Raji (cell line): Measurements from ENCODE around the gene MPZL2.

ENCODE experiments used
- POLR2A ChIP-seq: IDR thresholded peaks from 2 replicates; pipeline ENCODE4 v1.6.1; 2011; ENCODE audit warnings: low read depth, low read length, control low read depth; ENCODE audit not compliant: insufficient read depth

The MPZL2 gene

GRCh38 chr11:118233850-118234249, 30.2 kb downstream of the MPZL2 start:
- no peak for TF ChIP-seq POLR2A

DNA sequence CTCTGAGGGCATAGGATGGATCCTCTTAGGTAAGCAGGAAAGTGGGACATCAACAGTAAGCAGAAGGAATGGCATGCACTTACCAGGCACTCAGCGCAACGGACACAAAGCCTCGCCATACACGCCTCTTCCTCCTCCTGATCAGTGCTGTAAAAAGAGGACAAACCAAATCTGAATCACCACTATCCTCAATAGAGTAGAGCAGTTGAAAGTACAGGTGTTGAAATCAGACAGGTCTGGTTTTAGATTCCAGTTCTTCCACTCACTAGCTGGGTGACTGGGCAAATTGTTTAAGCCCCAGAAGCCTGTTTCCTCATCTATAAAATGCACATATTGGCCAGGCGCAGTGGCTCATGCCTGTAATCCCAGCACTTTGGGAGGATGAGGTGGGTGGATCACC, 30.7 kb downstream of the MPZL2 start:
- TF ChIP-seq POLR2A: no peak

DNA sequence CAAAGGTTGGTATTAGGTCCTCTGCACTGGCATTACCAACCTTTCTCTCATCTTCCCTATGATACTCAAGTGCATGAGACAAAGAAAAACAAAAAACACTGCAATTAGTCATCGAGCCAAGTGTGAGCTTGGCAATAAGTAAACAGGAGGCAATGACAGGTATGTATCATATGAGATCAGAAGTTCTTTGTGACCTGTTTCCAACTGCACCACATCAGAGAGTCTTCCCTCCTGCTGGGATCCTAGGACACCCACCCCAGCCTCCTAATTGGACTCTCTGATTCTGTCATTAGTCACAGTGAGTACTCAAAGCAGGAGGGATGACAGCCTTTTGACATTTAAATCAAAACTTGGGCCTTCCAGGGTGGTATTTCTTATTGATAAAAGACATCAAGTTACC, 31.4 kb downstream of the MPZL2 start:
- no peak for TF ChIP-seq POLR2A

GRCh38 chr11:118231461-118231860, 32.6 kb downstream of the MPZL2 start:
- TF ChIP-seq POLR2A: no peak

DNA sequence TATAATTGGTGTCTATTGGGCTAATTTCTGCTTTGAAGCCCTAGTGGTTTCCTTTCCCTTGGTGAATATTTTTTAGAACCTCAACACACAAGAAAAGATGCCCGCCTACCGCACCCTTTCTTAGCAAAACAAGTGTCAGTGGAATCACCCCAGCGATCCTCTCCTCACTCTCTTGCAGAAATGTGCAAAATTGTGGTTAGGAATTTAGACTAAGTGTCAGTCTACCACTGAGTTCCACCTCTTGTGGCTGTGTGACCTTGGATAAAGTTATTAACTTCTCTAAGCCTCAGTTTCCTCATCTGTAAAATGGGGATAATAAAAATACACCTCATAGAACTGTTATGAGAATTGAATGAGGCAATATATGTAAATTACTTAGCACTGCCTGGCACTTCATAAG, 34.0 kb downstream of the MPZL2 start:
- no peak for TF ChIP-seq POLR2A

DNA sequence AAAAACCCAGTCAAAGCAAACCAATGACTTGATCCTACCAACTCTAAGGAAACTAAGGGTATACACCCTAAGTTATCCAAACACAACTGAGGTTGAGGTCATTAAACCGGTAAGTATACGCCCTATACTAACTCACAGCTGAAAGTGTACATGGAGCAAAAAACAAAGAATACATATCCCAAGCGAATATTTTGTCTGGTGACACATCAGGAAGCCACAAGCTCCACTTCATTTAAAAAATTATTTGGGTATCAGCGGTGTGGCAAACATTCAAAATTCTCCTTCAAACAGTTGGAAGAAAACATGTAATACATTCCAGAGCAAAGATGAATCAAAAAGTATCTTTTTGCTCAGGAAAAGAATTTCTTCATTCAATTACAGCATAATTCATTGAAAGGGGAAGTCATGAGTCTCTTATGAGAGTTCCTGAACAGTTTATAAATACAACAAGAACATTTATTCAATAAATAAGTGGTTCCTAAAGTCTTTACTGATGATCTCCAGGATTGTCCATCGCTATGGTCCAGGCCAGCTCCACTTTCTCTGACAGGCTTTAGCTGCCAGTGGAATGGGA, 34.7 kb downstream of the MPZL2 start:
- TF ChIP-seq POLR2A: no peak

GRCh38 chr11:118227865-118228785, 36.0 kb downstream of the MPZL2 start:
- no peak for TF ChIP-seq POLR2A

DNA sequence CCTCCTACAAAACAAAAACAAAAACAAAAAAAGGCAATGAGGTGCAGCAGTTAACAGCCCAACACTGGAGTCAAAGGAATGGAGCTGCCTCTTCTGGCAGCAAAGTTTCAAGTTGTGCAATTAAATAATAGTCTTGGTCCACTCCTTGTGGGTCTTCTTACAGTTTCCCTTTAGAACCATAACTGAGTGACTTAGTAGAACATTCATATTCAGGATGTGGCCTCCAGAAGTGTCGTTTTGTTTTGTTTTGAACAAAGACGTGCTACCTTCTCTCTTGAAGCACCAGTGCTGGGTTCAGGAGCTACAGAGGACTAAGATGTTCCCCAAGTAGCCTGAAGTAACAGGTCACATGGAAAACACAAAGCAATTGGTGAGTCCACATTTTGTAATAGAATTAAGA, 37.3 kb downstream of the MPZL2 start:
- no peak for TF ChIP-seq POLR2A

DNA sequence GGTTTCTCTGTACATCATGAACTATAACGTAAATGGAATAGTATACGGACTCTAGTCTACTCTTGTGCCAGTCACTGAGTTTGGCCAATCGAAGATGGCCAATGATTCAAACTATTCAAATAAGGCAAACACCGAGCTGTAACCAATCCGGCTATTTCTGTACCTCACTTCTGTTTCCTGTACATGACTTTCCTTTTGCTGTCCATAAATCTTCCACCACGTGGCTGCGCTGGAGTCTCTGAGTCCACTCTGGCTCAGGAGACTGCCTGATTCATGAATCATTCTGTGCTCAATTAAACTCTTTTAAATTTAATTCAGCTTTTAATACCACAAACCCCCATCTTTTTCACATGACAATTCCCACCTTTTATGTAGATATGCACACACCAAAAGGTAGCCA, 37.8 kb downstream of the MPZL2 start:
- no peak for TF ChIP-seq POLR2A

DNA sequence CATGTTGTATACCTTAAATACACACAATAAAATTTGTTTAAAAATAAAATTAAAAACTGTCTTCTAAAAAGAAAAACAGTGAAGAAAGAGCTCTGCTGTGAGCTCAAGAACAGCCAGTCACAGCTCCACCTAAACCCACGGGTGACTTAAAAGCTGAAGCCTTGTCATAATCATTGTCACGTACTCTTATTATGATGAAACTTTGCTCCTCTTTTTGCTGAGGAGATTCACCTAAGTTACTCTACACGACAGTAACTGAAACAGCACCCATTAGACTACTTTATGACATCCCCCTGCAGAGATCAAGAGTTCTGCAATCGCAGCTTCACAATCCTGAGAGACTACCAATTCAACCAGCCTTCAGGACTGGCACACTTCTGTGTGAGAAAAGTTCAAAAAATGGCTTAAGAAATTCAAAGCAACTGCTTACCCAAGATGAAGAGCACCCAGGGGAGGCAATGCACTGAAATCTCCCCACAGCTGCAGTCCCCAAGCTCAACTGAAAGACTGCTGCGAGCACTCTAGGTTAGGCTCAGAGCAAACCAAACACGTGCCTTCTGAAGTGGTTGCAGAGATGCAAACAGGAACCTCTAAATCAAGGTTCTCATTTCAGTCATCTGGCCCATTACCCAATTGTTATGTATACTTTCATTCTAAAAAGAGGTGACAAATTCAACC, 39.4 kb downstream of the MPZL2 start, which contains the start of gene JAML:
JAML (minus strand) TSS at position 501 of the 678 bp plus-strand sequence. CDS start 10,145 bp downstream, outside the sequence.
- TF ChIP-seq POLR2A: no peak

DNA sequence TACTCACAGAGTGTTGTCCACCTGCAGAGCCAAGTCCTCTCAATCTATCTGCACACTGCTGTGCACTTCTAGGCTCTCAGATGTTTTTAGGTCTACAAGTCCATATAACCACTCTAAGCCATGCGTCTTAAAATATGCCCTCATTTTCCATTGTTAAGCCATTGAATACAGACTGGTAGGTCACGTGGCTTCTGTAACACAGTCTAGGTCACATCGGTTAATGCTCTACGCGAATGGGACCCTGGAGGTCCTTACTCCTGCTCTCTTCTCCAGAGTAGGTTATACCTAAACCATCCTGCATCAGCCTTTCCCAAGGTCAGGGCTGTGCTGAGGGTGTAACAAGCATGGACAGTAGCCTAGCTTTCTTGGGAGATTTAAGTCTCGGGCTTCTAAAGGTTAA, 40.1 kb downstream of the MPZL2 start:
- no peak for TF ChIP-seq POLR2A

- no peak for TF ChIP-seq POLR2A
Observed at GRCh38 chr11:118223570-118223969, 40.5 kb downstream of the MPZL2 start.

GRCh38 chr11:118222437-118222836, 41.7 kb downstream of the MPZL2 start:
- no peak for TF ChIP-seq POLR2A

- no peak for TF ChIP-seq POLR2A
Observed at GRCh38 chr11:118221419-118221818, 42.7 kb downstream of the MPZL2 start.

DNA sequence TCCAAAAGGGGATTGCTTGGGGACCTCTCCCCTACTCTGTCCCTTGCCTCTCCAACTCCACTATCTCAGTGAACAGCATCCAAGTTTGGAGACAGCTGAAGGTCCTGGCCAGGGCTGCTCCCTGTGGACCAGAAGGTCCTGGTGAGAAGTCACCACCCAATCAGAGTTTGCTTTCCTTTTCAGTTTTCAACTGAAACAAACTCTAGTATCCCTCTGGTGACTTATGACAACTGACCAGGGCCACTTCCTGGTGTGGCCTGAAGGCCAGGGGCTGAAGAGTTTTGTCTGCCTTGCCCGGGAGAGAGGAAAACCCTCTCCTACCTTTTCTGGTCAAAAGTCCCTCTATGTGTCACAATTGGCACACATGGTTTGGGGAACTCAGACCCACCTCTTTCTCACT, 44.4 kb downstream of the MPZL2 start:
- TF ChIP-seq POLR2A: no peak

DNA sequence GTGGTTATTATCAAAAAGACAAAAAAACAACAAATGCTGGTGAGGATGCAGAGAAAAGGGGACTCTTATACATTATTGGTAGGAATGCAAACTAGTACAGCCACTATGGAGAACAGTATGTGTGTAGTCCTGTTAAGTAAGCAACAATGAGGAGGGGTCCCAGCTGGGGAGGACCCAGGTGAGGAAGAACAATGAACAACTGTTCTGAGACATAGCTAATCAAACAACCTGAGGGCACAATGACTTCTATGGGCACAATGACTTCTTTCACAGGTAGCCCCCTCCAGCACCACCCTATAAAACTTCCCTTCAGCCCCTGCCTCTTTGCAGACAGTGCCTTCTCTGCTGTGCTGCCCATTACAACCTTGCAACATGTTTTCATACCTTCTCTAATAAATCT, 44.9 kb downstream of the MPZL2 start:
- no peak for TF ChIP-seq POLR2A

DNA sequence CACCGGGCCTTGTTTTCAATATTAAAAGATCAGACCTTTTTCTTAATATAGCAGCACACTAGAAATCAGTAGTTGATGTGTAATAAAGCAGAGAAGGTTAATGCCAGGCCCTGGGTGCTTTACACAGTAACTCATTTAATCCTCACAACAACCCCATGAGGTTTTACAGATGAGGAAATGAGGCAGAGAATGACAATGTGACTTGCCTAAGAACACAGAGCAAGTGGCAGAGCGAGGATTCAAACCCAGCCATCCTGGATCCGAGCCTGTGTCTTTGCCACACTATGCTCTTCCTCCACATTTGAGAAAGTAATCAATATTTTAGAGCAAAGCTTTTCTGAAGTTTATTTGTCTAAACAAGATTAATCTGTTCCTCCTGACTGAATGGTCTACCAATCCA, 46.5 kb downstream of the MPZL2 start:
- no peak for TF ChIP-seq POLR2A
